GM19455 (cell line): ENCODE results near the gene MRPL3.

Experiments
- ATAC-seq: cut with Tn5 transposase; IDR thresholded peaks from one replicate; pipeline ENCODE4 v1.9.1; 2021; ENCODE audit not compliant: unreplicated experiment

The MRPL3 gene

GRCh38 chr3:131421301-131421700 lies 81.5 kb downstream of the MRPL3 start:
- no peak for ATAC-seq

DNA sequence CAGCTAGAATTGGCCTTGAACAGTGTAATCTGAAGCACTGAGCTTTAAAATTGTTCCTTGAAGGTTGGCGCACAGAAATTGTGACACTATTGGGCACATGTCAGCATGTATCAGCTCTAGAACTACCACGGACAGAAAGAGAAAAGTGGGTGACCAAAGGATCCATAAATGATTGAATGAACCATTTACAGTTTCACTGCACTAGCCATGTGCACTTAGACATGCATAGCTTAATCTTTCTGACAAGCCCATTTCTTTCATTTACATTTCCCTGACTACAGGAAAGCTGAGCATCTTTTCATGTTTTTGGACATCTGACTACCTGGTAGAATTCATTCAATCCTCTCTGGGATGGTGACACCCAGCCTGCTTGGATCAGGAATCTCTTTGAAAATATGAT lies 85.0 kb downstream of the MRPL3 start:
- no peak for ATAC-seq
